ENCODE measurements around the gene CIC. TPM values are rescaled to one million over a fixed set of nuclear protein-coding genes. Genes with fewer than 3 reads are reported as not detected.
A peak's percentile ranks its signal among the peaks of the same experiment; 100 is the strongest.

The CIC gene
- total RNA-seq, 3 donors from 2014 or later, result 20.2 to 25.6 (median 24.9) TPM

DNA sequence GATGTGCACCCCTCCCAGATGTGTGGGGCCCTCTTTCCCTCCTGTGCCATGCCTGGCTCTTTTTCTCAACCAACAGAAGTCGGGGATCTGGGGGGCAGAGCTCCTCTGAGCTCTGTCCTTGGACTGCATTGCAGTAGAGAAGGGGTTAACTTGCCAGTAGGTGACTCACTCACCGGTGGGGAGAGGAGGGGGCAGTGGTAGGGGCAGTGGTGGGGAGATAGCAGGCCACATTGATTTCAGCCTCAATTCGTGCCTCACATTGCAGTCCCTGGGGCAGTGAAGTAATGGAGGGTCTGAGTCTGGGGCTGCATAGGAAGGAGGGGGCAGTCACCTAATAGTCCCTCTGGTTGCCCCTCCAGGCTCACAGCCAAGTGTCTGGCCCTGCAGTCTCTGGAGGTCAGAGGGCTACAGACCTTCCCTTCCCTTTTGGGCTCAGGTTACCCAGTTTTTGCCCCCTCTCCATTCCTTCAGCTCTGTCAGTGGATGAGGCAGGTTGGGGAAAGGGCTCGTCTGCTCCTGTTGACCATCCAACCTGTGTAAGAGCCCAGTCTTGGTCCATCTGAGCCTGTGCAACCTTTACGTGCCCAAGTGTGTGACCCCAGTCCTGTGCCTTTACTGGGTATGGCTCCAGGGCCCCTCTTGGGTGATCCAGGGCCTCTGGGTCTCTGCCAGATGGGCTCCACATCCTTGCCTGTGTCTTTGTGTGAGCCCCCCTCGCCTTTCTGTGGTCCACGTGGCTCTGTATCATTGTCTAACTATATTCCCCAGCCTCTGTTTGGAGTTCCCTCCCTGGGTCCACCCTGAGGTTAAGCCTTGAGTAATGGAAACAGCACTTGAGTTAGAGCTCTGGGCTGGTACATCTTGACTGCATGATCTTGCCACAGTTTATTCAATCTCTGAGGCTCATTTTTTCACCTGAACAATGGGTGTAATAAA, 13.0 kb downstream of the CIC start:
- Histone ChIP-seq H3K27ac (peak overlapping the region; percentile 97 to 100), H3K4me3 (peak overlapping the region; percentile 77 to 93 (median 83)), H3K9me3 (no peaks in the 10 kb centered on the region), H3K4me1 (peaks cover 17 to 42% of the 10 kb centered on the region in 2 donors), H3K36me3 (no peaks in the 10 kb centered on the region), H3K27me3 (no peaks in the 10 kb centered on the region)
- TF ChIP-seq POLR2A (IDR thresholded peaks at IDR 0.05), result no peak
- no peak for TF ChIP-seq POLR2AphosphoS5 (IDR thresholded peaks at IDR 0.05)
- no peak for TF ChIP-seq CTCF (IDR thresholded peaks at IDR 0.05)
- intact Hi-C loops (cut with DNase I; ENCODE audit: low total_unique reads), result no loop called here
- no peak for DNase-seq (ENCODE audit: low spot score in 2 of 2)

GRCh38 chr19:42282819-42283187, 13.8 kb downstream of the CIC start:
- Histone ChIP-seq H3K36me3 (no peaks in the 10 kb centered on the region), H3K4me1 (peaks cover 17 to 39% of the 10 kb centered on the region in 2 donors), H3K27me3 (no peaks in the 10 kb centered on the region), H3K9me3 (no peaks in the 10 kb centered on the region), H3K4me3 (peak overlapping the region in 2 of 3 donors; percentile 67 to 92), H3K27ac (peak overlapping the region; percentile 97 to 100)
- TF ChIP-seq POLR2A (IDR thresholded peaks at IDR 0.05), result no peak
- no peak for TF ChIP-seq POLR2AphosphoS5 (IDR thresholded peaks at IDR 0.05)
- TF ChIP-seq CTCF (IDR thresholded peaks at IDR 0.05), result no peak
- intact Hi-C loops (cut with DNase I; ENCODE audit: low total_unique reads), result no loop called here
- DNase-seq (ENCODE audit: low spot score in 2 of 2), result no peak

- Histone ChIP-seq H3K4me1 (peaks cover 17 to 39% of the 10 kb centered on the region in 2 donors), H3K27me3 (no peaks in the 10 kb centered on the region), H3K27ac (peak overlapping the region; percentile 97 to 100), H3K36me3 (no peaks in the 10 kb centered on the region), H3K4me3 (peak overlapping the region; percentile 39 to 92 (median 67)), H3K9me3 (no peaks in the 10 kb centered on the region)
- intact Hi-C loops (cut with DNase I; ENCODE audit: low total_unique reads), result no loop called here
- TF ChIP-seq POLR2A (IDR thresholded peaks at IDR 0.05), result peak; percentile 57
- no peak for TF ChIP-seq CTCF (IDR thresholded peaks at IDR 0.05)
- TF ChIP-seq POLR2AphosphoS5 (IDR thresholded peaks at IDR 0.05), result peak in 2 of 3 donors; percentile 60 to 76
- DNase-seq (ENCODE audit: low spot score in 2 of 2), result peak; percentile 97 to 98
These were observed 14.4 kb downstream of the CIC start for GRCh38 chr19:42283188-42284065.

- Histone ChIP-seq H3K9me3 (no peaks in the 10 kb centered on the region), H3K4me1 (peaks cover 17 to 36% of the 10 kb centered on the region in 2 donors), H3K36me3 (no peaks in the 10 kb centered on the region), H3K27me3 (no peaks in the 10 kb centered on the region), H3K4me3 (peak overlapping the region; percentile 39 to 92 (median 67)), H3K27ac (peak overlapping the region; percentile 97 to 100)
- intact Hi-C loops (cut with DNase I; ENCODE audit: low total_unique reads), result no loop called here
- TF ChIP-seq POLR2AphosphoS5 (IDR thresholded peaks at IDR 0.05) (no peak), POLR2A (IDR thresholded peaks at IDR 0.05) (no peak), CTCF (IDR thresholded peaks at IDR 0.05) (no peak)
- peak; percentile 65 to 80 for DNase-seq (ENCODE audit: low spot score in 2 of 2)
These were observed 15.0 kb downstream of the CIC start for GRCh38 chr19:42284066-42284501.
